Endothelial cell of umbilical vein (primary cell): ENCODE results near the gene ADD1. TPM values are rescaled to one million over a fixed set of nuclear protein-coding genes. Genes with fewer than 3 reads are reported as not detected.

Experiments used
- BruUV-seq: library from RNA; stranded (reverse); fragments of 400-500 nt; replicated peaks from 2 replicates; lab custom pipeline; 2021; lab: Mats Ljungman, UMichigan
- CTCF ChIA-PET: fragments of 300-600, 350-600 bp; sonication (Branson Sonifier 250); formaldehyde crosslinking; loops from one replicate; lab custom pipeline; 2021; ENCODE audit warnings: antibody characterized with exemption, inconsistent platforms; lab: Charles Lee
- POLR2A ChIA-PET: fragments of 300-600, 350-600 bp; sonication (Branson Sonifier 250); formaldehyde crosslinking; loops from one replicate; lab custom pipeline; 2021; ENCODE audit warnings: antibody characterized with exemption, inconsistent platforms; lab: Charles Lee
- DNase-seq: peaks from one replicate; pipeline ENCODE4 v3.0.0-alpha.2; 2011; ENCODE audit warnings: low read depth, low spot score
- FAIRE-seq: peaks from 2 replicates; lab custom pipeline; 2011; peaks lifted over from hg19 to GRCh38; lab: Jason Lieb, UNC
- H2AFZ ChIP-seq: 2 replicates; pipeline ENCODE4 v1.6.0; 2012; ENCODE audit warnings: low read depth, low read length, control low read depth, inconsistent platforms
- H3K27ac ChIP-seq: 2 replicates; pipeline ENCODE4 v1.5.1; 2011; ENCODE audit warnings: low read depth, mild to moderate bottlenecking, control low read depth, low read length, moderate library complexity; ENCODE audit not compliant: insufficient read depth
- H3K27me3 ChIP-seq, 2 experiments: 2 replicates each; pipeline versions ENCODE4 v1.6.0 to v1.6.1; 2011; ENCODE audit warnings: low read length in 2 of 2, mixed read lengths in 1 of 2; ENCODE audit not compliant: control insufficient read depth in 2 of 2, insufficient read depth in 2 of 2
- H3K36me3 ChIP-seq, 2 experiments: 2 replicates in 1 of 2; 3 replicates in 1 of 2; pipeline ENCODE4 v1.5.1; 2011; ENCODE audit warnings: low read length in 2 of 2, mild to moderate bottlenecking in 1 of 2, moderate library complexity in 1 of 2; ENCODE audit not compliant: control insufficient read depth in 2 of 2, insufficient read depth in 2 of 2; ENCODE audit errors: extremely low read depth in 1 of 2
- H3K4me1 ChIP-seq: 3 replicates; pipeline ENCODE4 v1.5.1; 2011; ENCODE audit warnings: mild to moderate bottlenecking, low read length; ENCODE audit not compliant: control insufficient read depth, insufficient read depth; ENCODE audit errors: extremely low read depth
- H3K4me2 ChIP-seq: 2 replicates; pipeline ENCODE4 v1.6.1; 2011; ENCODE audit warnings: low read length, control low read depth, mixed read lengths; ENCODE audit not compliant: insufficient read depth
- H3K4me3 ChIP-seq, 3 experiments: fragments of 200-600 bp in 1 of 3; sonication (generic), shearing (Covaris generic) in 1 of 3; replicated peaks in 1 of 3; 2 replicates each; pipeline ENCODE4 v1.5.1; 2011 to 2016; ENCODE audit warnings: control low read depth in 3 of 3, low read length in 3 of 3, mild to moderate bottlenecking in 2 of 3, inconsistent platforms in 1 of 3, low read depth in 1 of 3, moderate library complexity in 1 of 3; ENCODE audit not compliant: insufficient read depth in 1 of 3
- H3K79me2 ChIP-seq: 2 replicates; pipeline ENCODE4 v1.6.0; 2012; ENCODE audit warnings: low read length, inconsistent platforms; ENCODE audit not compliant: control insufficient read depth, insufficient read depth
- H3K9ac ChIP-seq: replicated peaks from 2 replicates; pipeline ENCODE3; 2011; ENCODE audit warnings: low read length, control low read depth; ENCODE audit not compliant: insufficient read depth; ENCODE audit errors: extremely low read depth
- H3K9me1 ChIP-seq: replicated peaks from 3 replicates; pipeline ENCODE4 v1.6.0; 2011; ENCODE audit warnings: mild to moderate bottlenecking, low read length; ENCODE audit not compliant: control insufficient read depth, insufficient read depth; ENCODE audit errors: extremely low read depth
- H3K9me3 ChIP-seq: replicated peaks from 2 replicates; pipeline ENCODE4 v1.5.1; 2012; ENCODE audit warnings: low read length, inconsistent platforms; ENCODE audit not compliant: control insufficient read depth, insufficient read depth
- H4K20me1 ChIP-seq: replicated peaks from 2 replicates; pipeline ENCODE3; 2011; ENCODE audit warnings: mild to moderate bottlenecking, low read length; ENCODE audit not compliant: control insufficient read depth, insufficient read depth; ENCODE audit errors: extremely low read depth
- EZH2 ChIP-seq: IDR thresholded peaks from 2 replicates; pipeline ENCODE4 v1.6.1; 2012; ENCODE audit warnings: borderline replicate concordance, low read depth, mild to moderate bottlenecking, moderate library complexity, low read length, inconsistent platforms; ENCODE audit not compliant: severe bottlenecking
- FOS ChIP-seq: IDR thresholded peaks from 2 replicates; pipeline ENCODE4 v1.6.1; 2011; ENCODE audit warnings: mild to moderate bottlenecking, low read length, moderate library complexity, borderline replicate concordance; ENCODE audit not compliant: insufficient read depth
- GATA2 ChIP-seq: IDR thresholded peaks from 2 replicates; pipeline ENCODE4 v1.7.0; 2011; ENCODE audit warnings: low read depth, mild to moderate bottlenecking, moderate library complexity, mixed read lengths, low read length; ENCODE audit not compliant: insufficient read length, insufficient read depth
- JUN ChIP-seq: IDR thresholded peaks from 2 replicates; pipeline ENCODE4 v1.6.1; 2011; ENCODE audit warnings: borderline replicate concordance, low read depth; ENCODE audit not compliant: insufficient read length, insufficient read depth
- MYC ChIP-seq: IDR thresholded peaks from one replicate; pipeline ENCODE4 v1.6.1; 2011; ENCODE audit warnings: mild to moderate bottlenecking, low read depth, low read length
- dilution Hi-C: fragments of 300-500 bp; cut with MboI; formaldehyde crosslinking; loops from one replicate; pipeline ENCODE4 v1.15.0; 2019; ENCODE audit warnings: low sequenced_read_pairs; ENCODE audit not compliant: extremely low pct_ligation_motif_present
- intact Hi-C: fragments of 100-400 bp; cut with micrococcal nuclease; formaldehyde crosslinking; loops from one replicate; pipeline ENCODE4 v1.10.0; 2022
- polyA plus RNA-seq, 4 experiments: library from polyadenylated mRNA; depleted of rRNA in 3 of 4; stranded (reverse) in 3 of 4; unstranded in 1 of 4; fragments of >200 nt; gene quantifications; 2 replicates each; pipeline versions ENCODE4 v1.2.1 to v1.2.3, GENCODE V29; 2011 to 2012; ENCODE audit warnings: missing spikeins in 1 of 4
- total RNA-seq: library from RNA; stranded (reverse); gene quantifications from 2 replicates; pipeline ENCODE4 v1.2.3, GENCODE V29; 2021
- TF ChIP-seq, protein P1 (sequence below): IDR thresholded peaks from 2 replicates; pipeline ENCODE4 v1.6.1; 2011; ENCODE audit not compliant: insufficient read depth, insufficient read length

ADD1 gene
- total and polyA plus RNA-seq, 2 donors (not counting 3 experiments of a cell fraction or from before 2014, with no cell fraction given): 219 to 305 TPM

GRCh38 chr4:2803624-2804448 lies 39.8 kb upstream of the ADD1 start:
- Histone ChIP-seq H3K9ac (no peak overlapping the region), H3K4me2 (no peak overlapping the region), H3K9me1 (no peaks in the 10 kb centered on the region), H3K36me3 (no peaks in the 10 kb centered on the region), H2AFZ (no peak overlapping the region), H4K20me1 (no peaks in the 10 kb centered on the region), H3K27me3 (no peaks in the 10 kb centered on the region), H3K79me2 (peaks cover 34% of the 10 kb centered on the region), H3K9me3 (no peaks in the 10 kb centered on the region), H3K4me3 (no peak overlapping the region), H3K4me1 (peaks cover 45% of the 10 kb centered on the region), H3K27ac (no peak overlapping the region)
- FAIRE-seq (no peak), DNase-seq (no peak)
- ChIA-PET CTCF (interaction anchor here (1.2 kb wide), 1 partner anchor 40 kb away, joined by 4 read pairs; no protein-coding TSS in a partner anchor), POLR2A (no interaction called here)
- TF ChIP-seq, protein P1, sequence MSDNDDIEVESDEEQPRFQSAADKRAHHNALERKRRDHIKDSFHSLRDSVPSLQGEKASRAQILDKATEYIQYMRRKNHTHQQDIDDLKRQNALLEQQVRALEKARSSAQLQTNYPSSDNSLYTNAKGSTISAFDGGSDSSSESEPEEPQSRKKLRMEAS: no peak
- no peak for TF ChIP-seq MYC
- TF ChIP-seq FOS: no peak
- no peak for TF ChIP-seq EZH2
- TF ChIP-seq GATA2: no peak
- TF ChIP-seq JUN: no peak
- intact Hi-C loops: no loop called here
- dilution Hi-C loops: no loop called here
- BruUV-seq: no TSS peak
